Body of pancreas (tissue), 4 donors: ENCODE data around the gene KNOP1.

Experiments
- POLR2A ChIP-seq, 3 donors: fragments of 450-650 bp; IDR thresholded peaks; one replicate each; pipeline ENCODE4 v1.6.1; 2016; ENCODE audit warnings: antibody characterized with exemption in 3 of 3, mild to moderate bottlenecking in 2 of 3
- TF ChIP-seq, protein P1 (sequence below), 7 experiments: fragments of 450-650 bp in 4 of 7; fragments of 200-600 bp in 3 of 7; sonication (generic) in 3 of 7; IDR thresholded peaks; one replicate each; pipeline ENCODE4 v1.5.1; 2016 to 2019; ENCODE audit warnings: antibody characterized with exemption in 7 of 7

DNA sequence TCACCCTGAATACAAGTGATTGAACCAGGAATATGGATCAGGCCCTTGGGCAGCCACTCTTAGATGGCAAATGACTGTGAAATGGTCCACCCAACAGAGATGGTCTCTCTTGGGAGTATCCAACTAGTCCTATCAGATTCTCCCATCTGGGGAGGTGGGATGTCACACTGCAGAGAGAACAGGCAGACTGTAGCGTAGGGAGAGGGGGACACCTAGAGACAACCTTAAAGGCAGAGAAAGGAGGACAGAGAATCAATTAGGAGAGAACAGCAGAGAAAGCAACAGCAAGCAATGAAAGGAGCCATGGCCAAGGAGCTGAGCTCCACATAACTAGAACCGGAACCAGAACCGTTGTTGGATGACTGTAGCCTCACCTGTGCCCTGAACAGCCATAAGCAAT, 37.2 kb upstream of the KNOP1 start:
- no peak for TF ChIP-seq POLR2A (IDR thresholded peaks at IDR 0.05)
- TF ChIP-seq, protein P1, sequence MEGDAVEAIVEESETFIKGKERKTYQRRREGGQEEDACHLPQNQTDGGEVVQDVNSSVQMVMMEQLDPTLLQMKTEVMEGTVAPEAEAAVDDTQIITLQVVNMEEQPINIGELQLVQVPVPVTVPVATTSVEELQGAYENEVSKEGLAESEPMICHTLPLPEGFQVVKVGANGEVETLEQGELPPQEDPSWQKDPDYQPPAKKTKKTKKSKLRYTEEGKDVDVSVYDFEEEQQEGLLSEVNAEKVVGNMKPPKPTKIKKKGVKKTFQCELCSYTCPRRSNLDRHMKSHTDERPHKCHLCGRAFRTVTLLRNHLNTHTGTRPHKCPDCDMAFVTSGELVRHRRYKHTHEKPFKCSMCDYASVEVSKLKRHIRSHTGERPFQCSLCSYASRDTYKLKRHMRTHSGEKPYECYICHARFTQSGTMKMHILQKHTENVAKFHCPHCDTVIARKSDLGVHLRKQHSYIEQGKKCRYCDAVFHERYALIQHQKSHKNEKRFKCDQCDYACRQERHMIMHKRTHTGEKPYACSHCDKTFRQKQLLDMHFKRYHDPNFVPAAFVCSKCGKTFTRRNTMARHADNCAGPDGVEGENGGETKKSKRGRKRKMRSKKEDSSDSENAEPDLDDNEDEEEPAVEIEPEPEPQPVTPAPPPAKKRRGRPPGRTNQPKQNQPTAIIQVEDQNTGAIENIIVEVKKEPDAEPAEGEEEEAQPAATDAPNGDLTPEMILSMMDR (IDR thresholded peaks at IDR 0.05) = no peak
